ENCODE data around the gene SLC25A45.

DNA sequence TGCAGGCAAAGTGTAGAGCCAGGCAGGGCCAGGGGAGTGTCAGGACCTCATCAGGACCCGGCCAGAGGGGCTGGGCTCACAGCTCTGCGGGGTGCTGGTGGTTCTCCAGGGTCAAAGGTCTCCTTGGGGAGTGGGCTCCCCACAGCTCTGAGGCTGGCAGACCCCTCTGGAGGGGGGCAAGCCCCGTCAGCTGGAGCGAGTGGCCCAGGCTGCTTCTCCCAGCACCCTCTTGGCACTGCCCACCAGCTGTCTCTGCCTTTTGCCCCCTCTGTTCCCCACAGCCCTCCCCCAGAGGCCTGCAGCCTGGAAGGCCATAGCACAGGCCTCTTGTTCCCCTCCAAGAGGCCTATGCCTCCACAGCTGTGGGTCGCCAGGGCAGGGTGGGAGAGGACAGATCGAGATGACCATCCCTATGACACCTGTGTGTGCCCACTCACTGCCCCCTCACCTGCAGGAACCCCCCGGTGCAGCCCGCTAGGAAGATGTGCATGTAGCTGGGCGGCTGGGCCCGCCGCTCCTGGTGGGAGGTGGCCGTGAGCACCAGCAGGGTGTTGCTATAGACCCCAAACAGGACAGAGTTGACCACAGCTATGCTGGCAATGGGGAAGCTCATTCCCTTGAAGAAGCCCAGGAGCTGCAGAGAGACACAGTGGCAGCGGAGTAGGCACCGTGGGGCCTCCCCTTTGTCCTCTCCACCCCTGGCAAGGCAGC lies 3.4 kb downstream of the SLC25A45 start:
- TF ChIP-seq, protein P1, sequence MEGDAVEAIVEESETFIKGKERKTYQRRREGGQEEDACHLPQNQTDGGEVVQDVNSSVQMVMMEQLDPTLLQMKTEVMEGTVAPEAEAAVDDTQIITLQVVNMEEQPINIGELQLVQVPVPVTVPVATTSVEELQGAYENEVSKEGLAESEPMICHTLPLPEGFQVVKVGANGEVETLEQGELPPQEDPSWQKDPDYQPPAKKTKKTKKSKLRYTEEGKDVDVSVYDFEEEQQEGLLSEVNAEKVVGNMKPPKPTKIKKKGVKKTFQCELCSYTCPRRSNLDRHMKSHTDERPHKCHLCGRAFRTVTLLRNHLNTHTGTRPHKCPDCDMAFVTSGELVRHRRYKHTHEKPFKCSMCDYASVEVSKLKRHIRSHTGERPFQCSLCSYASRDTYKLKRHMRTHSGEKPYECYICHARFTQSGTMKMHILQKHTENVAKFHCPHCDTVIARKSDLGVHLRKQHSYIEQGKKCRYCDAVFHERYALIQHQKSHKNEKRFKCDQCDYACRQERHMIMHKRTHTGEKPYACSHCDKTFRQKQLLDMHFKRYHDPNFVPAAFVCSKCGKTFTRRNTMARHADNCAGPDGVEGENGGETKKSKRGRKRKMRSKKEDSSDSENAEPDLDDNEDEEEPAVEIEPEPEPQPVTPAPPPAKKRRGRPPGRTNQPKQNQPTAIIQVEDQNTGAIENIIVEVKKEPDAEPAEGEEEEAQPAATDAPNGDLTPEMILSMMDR (conservative IDR thresholded peaks at IDR 0.05 in 1 of 2, IDR thresholded peaks at IDR 0.05 in 1 of 2; ENCODE audit: low read depth in 1 of 2, low read length in 2 of 2): no peak
- no peak for TF ChIP-seq EZH2 (IDR thresholded peaks at IDR 0.05; ENCODE audit: low read length, missing control alignments)
